Ovary (tissue), 9 donors: ENCODE measurements around the gene COQ8A. TPM values are rescaled to one million over a fixed set of nuclear protein-coding genes. Genes with fewer than 3 reads are reported as not detected.

ENCODE experiments used
- DNase-seq, 5 donors: peaks; one replicate each; pipeline ENCODE4 v3.0.0-alpha.2; 2019 to 2020
- H3K27ac ChIP-seq, 2 donors: fragments of 200-600 bp; one replicate each; pipeline versions ENCODE4 v1.5.1 to v1.8.0; 2019 to 2022
- H3K27me3 ChIP-seq: fragments of 200-600 bp; one replicate; pipeline ENCODE4 v1.8.0; 2022
- H3K36me3 ChIP-seq: fragments of 200-600 bp; sonication (generic); one replicate; pipeline ENCODE4 v1.5.1; 2019
- H3K4me1 ChIP-seq: one replicate; pipeline ENCODE4 v1.8.1; 2013; ENCODE audit warnings: mild to moderate bottlenecking, moderate library complexity; ENCODE audit not compliant: insufficient read depth
- H3K4me3 ChIP-seq: fragments of 200-600 bp; sonication (generic); one replicate; pipeline ENCODE4 v1.5.1; 2017
- H3K9me3 ChIP-seq, 2 donors: fragments of 200-600 bp in 1 of 2; sonication (generic) in 1 of 2; one replicate each; pipeline versions ENCODE4 v1.5.1 to v1.8.1; 2013 to 2019; ENCODE audit warnings: mild to moderate bottlenecking in 1 of 2, moderate library complexity in 1 of 2
- CTCF ChIP-seq, 3 donors: fragments of 450-650 bp in 2 of 3; fragments of 200-600 bp in 1 of 3; IDR thresholded peaks; one replicate each; pipeline versions ENCODE4 v1.5.1 to v1.8.0; 2016 to 2022; ENCODE audit warnings: antibody characterized with exemption in 3 of 3, mild to moderate bottlenecking in 1 of 3
- EP300 ChIP-seq: sonication (generic); formaldehyde crosslinking; IDR thresholded peaks from one replicate; pipeline ENCODE4 v1.6.1; 2017; ENCODE audit warnings: antibody characterized with exemption
- POLR2A ChIP-seq: fragments of 450-650 bp; IDR thresholded peaks from one replicate; pipeline ENCODE4 v1.6.1; 2017; ENCODE audit warnings: antibody characterized with exemption, mild to moderate bottlenecking, moderate library complexity
- WGBS, 3 donors: extraction: QIAGEN DNeasy Blood & Tissue Kit in 1 of 3; methylation state at CpG; one replicate each; pipeline versions ENCODE4 v1.1.5 to v1.1.7; 2013 to 2017; 5-methylcytosine and 5-hydroxymethylcytosine counted together
- intact Hi-C, 4 donors: fragments of 100-400 bp; cut with DNase I; formaldehyde crosslinking; loops; one replicate each; pipeline versions ENCODE4 v1.11.0 to v1.15.1; 2022 to 2023
- polyA plus RNA-seq, 2 donors: library from polyadenylated mRNA; stranded (reverse); fragments of 200-250 nt in 1 of 2; fragments of 350-450 nt in 1 of 2; fragmentation: Illumina TruSeq in 1 of 2; extraction: RNeasy Lipid Tissue Mini Kit (QIAGEN cat#74804) in 1 of 2; gene quantifications; one replicate each; pipeline ENCODE4 v1.2.3, GENCODE V29; 2013 to 2014
- total RNA-seq, 7 donors: library from RNA; depleted of rRNA in 2 of 7; stranded (reverse); fragments of >200 nt in 2 of 7; fragmentation: NEBNext Ultra II Directional in 3 of 7; extraction: Animal tissue kit (Norgen Biotek cat#: 25700) in 3 of 7; gene quantifications; one replicate each; pipeline versions ENCODE4 v1.1.0 to v1.2.4, GENCODE V29; 2016 to 2023
- donor health status: DM: no; HTN: no; CAD: no; lungs with moderate emphysema.
- donor health status: DM: no; HTN: no; CAD: no.
- donor health status: Bipolar disorder and iron deficiency.
- donor health status: DM: yes; HTN: yes; CAD: no.
- donor health status: DM: no; HTN: no; CAD: no.
- donor health status: DM: yes; HTN: yes; CAD: no.

The COQ8A gene
- total and polyA plus RNA-seq, 9 donors: 37.4 to 101 (median 61.2) TPM

- DNase-seq: no peak
- peak overlapping the region in 1 of 2 donors; percentile 53 for H3K27ac ChIP-seq
- peaks cover 34% of the 10 kb centered on the region for H3K4me1 ChIP-seq
- H3K4me3 ChIP-seq: peak overlapping the region; percentile 95
- WGBS, 3 donors: 20 to 29% (median 24%) methylated on average over 6 of the region's 6 CpGs
- no peaks in the 10 kb centered on the region for H3K9me3 ChIP-seq
- TF ChIP-seq CTCF (IDR thresholded peaks at IDR 0.05) (no peak), POLR2A (no peak), EP300 (no peak)
- H3K27me3 ChIP-seq: no peaks in the 10 kb centered on the region
- H3K36me3 ChIP-seq: no peaks in the 10 kb centered on the region
- intact Hi-C loops: no loop called here
Measured at GRCh38 chr1:226940806-226941067, 643 bp downstream of the COQ8A start.

GRCh38 chr1:226942392-226942791 is 2.3 kb downstream of the COQ8A start:
- no peaks in the 10 kb centered on the region for H3K27me3 ChIP-seq
- H3K36me3 ChIP-seq: no peaks in the 10 kb centered on the region
- intact Hi-C loops: no loop called here
- peak overlapping the region; percentile 95 for H3K4me3 ChIP-seq
- H3K9me3 ChIP-seq: no peaks in the 10 kb centered on the region
- no peak for TF ChIP-seq POLR2A
- no peak for TF ChIP-seq CTCF (IDR thresholded peaks at IDR 0.05)
- no peak for TF ChIP-seq EP300
- H3K27ac ChIP-seq: peak overlapping the region in 1 of 2 donors; percentile 8
- WGBS, 3 donors: 50 to 65% (median 60%) methylated on average over 3 of the region's 3 CpGs
- DNase-seq: no peak
- H3K4me1 ChIP-seq: peaks cover 40% of the 10 kb centered on the region

- Histone ChIP-seq H3K9me3 (no peaks in the 10 kb centered on the region), H3K27ac (peak overlapping the region in 1 of 2 donors; percentile 8), H3K27me3 (no peaks in the 10 kb centered on the region), H3K4me3 (peak overlapping the region; percentile 95), H3K36me3 (no peaks in the 10 kb centered on the region), H3K4me1 (peaks cover 40% of the 10 kb centered on the region)
- no peak for DNase-seq
- intact Hi-C loops: no loop called here
- TF ChIP-seq CTCF (IDR thresholded peaks at IDR 0.05): no peak
- no peak for TF ChIP-seq EP300
- WGBS, 3 donors: 69 to 74% (median 69%) methylated on average over 5 of the region's 5 CpGs
Measured at GRCh38 chr1:226943156-226943555, 3.1 kb downstream of the COQ8A start.

- Histone ChIP-seq H3K27me3 (no peaks in the 10 kb centered on the region), H3K4me1 (peaks cover 40% of the 10 kb centered on the region), H3K4me3 (no peak overlapping the region), H3K27ac (no peak overlapping the region), H3K36me3 (no peaks in the 10 kb centered on the region), H3K9me3 (no peaks in the 10 kb centered on the region)
- DNase-seq: no peak
- TF ChIP-seq POLR2A (no peak), EP300 (no peak), CTCF (IDR thresholded peaks at IDR 0.05) (no peak)
- intact Hi-C loops: no loop called here
- WGBS, 3 donors: 85 to 94% (median 89%) methylated on average over 2 of the region's 2 CpGs
Measured at GRCh38 chr1:226943927-226944326, 3.8 kb downstream of the COQ8A start.
